GM21515 (cell line): Measurements from ENCODE around the gene BANP.
"Not testable (repeated sequence)": the region's sequence is repeated elsewhere in the genome, so short reads cannot be mapped to it uniquely, and the experiment has no call there.

ENCODE experiments used
- ATAC-seq: cut with Tn5 transposase; IDR thresholded peaks from one replicate; pipeline ENCODE4 v1.9.1; 2021; ENCODE audit not compliant: unreplicated experiment

The BANP gene

GRCh38 chr16:87990254-87990653 lies 39.0 kb downstream of the BANP start:
- ATAC-seq: not testable (repeated sequence)

DNA sequence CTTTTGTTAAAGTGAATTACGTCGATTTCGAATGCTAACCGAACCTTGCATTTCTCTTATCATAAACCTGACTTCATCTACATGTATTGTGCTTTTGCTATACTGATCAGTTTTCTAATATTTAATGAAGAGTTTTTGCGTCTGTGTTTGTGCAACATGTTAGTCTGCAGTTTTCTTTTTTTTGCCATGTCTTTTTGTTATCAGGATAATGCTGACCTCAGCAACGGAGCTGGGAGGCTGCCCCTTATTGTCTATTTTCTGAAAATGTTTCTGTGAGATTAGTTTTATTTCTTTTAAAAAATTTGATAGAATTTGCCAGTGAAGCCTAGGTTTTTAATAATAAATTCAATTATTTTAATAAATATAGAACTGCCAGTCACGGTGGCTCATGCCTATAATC lies 40.9 kb downstream of the BANP start:
- not testable (repeated sequence) for ATAC-seq

- ATAC-seq: no peak
Observed at GRCh38 chr16:87993901-87994300, 42.7 kb downstream of the BANP start.

DNA sequence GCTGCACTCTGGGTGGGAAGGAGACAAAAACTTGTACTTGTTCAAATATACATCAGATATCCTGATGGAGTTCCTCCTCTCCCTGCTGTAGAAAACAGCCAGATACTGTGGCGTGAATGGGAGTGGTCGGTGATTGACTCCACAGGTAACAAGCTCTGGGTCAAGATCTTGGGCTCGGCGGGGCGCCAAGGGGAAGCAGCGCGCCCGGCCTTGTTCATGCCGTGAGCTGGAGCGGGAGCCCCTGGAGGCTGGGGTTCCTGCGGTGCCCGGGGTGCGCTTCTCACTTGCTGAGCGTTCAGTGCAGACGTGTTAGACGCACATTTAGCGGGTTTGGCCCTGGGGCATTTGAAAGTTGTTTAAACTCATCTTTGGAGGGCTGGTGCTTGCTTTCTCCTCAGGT lies 44.4 kb downstream of the BANP start:
- no peak for ATAC-seq

DNA sequence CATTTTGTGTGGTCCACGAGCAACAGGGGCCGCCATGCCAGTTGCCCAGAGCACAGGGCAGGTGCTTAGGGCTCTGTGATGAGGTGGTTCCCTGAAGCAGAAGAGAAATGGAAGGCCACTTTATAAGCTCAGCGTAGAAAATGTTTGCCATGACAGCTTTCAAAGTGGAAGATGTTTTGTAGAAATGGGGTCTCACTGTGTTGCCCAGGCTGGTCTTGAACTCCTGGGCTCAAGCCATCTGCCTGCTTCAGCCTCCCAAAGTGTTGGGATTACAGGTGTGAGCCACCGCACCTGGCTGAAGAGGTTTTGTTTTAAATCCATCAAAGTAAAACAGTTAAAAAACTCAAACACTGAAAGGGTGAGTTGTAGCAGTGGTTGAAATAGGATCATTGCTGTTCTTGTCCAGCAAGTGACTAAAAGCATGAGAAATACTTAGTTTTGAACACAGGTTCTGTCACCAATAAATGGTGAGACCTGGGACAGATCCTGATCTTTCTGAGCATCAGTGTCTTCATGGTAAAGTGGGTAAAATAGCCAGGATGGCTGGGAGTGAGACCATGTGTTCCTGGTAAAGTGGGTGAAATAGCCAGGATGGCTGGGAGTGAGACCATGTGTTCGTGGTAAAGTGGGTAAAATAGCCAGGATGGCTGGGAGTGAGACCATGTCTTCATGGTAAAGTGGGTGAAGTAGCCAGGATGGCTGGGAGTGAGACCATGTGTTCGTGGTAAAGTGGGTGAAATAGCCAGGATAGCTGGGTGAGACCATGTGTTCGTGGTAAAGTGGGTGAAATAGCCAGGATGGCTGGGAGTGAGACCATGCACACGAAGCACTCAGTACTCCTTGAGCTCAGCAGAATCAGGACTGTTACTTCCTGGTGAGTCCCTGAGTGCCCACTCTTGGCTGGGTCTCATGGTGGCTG lies 46.0 kb downstream of the BANP start:
- ATAC-seq: no peak

- not testable (repeated sequence) for ATAC-seq
Observed at GRCh38 chr16:87998184-87998793, 47.1 kb downstream of the BANP start.

DNA sequence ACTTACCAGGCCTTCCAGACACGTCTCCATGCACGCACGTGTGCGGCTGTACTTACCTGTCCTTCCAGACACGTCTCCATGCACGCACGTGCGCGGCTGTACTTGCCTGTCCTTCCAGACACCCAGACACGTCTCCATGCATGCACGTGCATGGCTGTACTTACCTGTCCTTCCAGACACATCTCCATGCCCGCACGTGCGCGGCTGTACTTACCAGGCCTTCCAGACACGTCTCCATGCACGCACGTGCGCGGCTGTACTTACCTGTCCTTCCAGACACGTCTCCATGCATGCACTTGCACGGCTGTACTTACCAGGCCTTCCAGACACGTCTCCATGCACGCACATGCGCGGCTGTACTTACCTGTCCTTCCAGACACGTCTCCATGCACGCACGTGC lies 47.8 kb downstream of the BANP start:
- ATAC-seq: not testable (repeated sequence)

GRCh38 chr16:88002211-88002610 lies 51.0 kb downstream of the BANP start:
- ATAC-seq: no peak

- no peak for ATAC-seq
Observed at GRCh38 chr16:88002749-88003148, 51.5 kb downstream of the BANP start.

GRCh38 chr16:88003316-88003715 lies 52.1 kb downstream of the BANP start:
- ATAC-seq: no peak

DNA sequence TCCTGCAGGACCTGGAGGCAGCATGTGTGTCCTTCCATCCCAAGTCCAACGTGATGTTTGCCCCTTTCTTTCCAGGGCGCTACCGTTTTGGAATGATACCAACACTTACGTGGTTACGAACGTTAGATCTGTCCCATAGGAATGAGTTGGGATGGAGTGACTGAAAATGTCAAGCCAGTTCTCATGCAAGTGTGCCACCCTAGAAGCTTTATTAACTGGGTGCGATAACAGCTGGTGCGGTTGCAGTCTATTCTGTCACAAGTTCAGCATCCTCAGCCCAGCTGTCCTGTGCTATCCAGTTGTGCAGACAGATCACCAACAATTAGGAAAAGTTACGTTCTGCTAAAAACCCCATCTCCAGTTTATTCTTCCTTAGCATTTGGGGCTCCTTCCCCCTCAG lies 52.5 kb downstream of the BANP start:
- no peak for ATAC-seq

- no peak for ATAC-seq
Observed at GRCh38 chr16:88004391-88004790, 53.2 kb downstream of the BANP start.

DNA sequence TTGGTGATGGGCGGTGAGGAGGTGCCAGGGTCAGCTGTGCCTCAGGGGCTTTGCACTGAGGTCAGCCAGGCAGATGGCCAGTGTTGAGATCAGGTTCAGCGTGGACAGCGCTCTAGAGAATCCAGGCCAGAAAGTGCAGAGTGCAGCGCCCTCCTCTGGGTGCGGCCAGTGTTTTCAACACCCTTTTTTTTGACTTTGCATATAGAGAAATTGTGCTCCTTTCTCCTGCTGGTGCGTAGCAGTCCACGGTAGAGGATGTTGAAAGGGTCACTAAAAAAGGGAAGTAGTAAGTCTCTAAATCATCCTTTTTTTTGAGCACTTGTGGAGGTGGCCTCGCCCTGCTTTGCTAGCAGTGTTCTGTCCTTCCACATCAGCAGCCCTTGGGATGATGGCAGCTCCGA lies 53.9 kb downstream of the BANP start:
- ATAC-seq: no peak

DNA sequence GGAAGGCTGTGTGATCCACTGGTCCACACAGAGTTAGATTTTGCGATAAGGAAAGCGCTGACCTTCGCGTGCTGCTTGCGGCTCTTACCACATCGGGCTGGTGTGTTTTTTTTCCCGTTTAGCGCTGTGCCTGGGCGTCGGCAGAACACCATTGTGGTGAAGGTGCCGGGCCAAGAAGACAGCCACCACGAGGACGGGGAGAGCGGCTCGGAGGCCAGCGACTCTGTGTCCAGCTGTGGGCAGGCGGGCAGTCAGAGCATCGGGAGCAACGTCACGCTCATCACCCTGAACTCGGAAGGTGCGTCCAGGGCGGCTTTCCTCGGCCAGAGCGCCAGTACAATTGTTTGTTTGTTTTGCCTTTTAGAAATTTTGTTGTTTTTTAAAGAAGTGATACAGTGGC lies 54.7 kb downstream of the BANP start:
- ATAC-seq: no peak

DNA sequence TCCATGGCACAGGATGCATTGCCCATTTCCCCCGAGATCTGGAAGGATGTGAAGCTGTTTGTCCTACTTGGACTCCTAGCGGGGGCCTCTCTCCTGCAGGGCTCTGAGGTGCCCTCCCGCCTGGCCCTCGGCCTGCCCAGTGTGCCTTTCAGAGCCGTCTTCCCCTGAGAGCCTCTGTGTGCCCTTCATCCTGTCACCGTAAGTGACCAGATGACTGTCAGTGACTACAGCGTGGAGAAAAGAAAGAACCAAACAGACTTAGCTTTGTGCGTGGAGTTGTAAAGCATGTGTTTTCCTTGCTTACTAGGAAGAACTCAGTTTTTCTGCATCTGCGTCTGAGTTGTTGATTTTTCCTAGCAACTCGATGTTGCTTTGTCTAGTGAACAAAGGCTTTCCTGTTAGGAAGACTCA lies 56.1 kb downstream of the BANP start:
- ATAC-seq: no peak

- ATAC-seq: no peak
Observed at GRCh38 chr16:88008840-88009239, 57.6 kb downstream of the BANP start.

DNA sequence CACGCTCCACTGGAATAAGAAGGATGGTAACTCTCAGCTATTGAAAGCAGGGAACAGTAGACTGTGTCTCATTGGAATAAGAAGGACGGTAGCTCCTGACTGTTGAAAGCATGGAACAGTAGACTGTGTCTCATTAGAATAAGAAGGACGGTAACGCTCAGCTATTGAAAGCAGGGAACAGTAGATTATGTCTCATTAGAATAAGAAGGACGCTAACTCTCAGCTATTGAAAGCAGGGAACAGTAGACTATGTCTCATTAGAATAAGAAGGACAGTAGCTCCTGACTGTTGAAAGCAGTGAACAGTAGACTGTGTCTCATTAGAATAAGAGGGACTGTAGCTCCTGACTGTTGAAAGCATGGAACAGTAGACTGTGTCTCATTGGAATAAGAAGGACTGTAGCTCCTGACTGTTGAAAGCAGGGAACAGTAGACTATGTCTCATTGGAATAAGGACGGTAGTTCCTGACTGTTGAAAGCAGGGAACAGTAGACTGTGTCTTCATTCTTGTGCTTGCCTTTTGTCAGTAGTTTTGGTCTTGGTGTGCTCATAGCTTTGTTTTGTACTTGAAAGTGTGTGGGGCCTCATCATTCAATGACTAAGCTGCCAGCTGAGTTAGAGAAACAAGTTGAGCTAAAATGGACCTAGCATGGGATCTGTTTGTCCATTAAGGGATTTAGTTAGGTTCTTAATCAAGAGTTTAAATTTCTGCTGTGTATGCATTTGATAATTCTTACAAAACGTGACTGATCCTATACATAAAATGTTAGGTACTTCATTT lies 58.5 kb downstream of the BANP start:
- no peak for ATAC-seq

GRCh38 chr16:88010343-88010967 lies 59.2 kb downstream of the BANP start:
- no peak for ATAC-seq

DNA sequence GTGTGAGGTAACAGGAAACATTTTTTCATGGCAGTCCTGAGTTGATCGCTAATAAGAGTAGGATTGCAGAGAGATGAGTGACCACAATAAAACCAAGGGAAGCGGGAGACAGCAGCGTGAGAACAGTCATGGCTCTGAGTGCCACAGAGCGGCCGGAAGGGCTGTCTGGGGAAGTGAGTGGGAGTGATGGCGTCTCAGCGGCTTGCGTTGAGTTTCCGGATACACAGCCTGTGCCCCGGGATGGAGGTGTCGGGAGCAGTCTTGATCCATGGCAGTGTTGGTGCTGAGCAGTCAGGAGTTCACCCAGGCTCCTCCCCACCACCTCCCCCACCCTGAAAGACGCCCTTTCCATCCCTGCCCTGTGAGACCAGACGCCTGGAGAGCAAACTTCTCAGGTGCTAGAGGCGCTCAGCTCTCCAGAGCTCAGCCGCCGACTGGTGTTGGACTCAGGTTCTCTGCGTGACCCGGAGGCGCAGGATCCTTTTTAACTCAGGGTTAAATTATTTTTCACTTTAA lies 59.8 kb downstream of the BANP start:
- no peak for ATAC-seq

- no peak for ATAC-seq
Observed at GRCh38 chr16:88012360-88012759, 61.1 kb downstream of the BANP start.

- no peak for ATAC-seq
Observed at GRCh38 chr16:88013091-88013609, 61.9 kb downstream of the BANP start.
